Fibroblast of lung (primary cell): ENCODE data around the gene PITX3.

Source experiments
- EZH2 ChIP-seq: IDR thresholded peaks from 2 replicates; pipeline ENCODE4 v1.5.1; 2012; ENCODE audit warnings: low read length, control low read depth, mild to moderate bottlenecking; ENCODE audit errors: missing control alignments
- TF ChIP-seq, protein P1 (sequence below), 2 donors: IDR thresholded peaks in 1 of 2; conservative IDR thresholded peaks in 1 of 2; 1 replicate in 1 of 2; 2 replicates in 1 of 2; pipeline ENCODE4 v1.5.1; 2011 to 2012; ENCODE audit warnings: low read length in 2 of 2, control low read depth in 1 of 2, inconsistent platforms in 1 of 2, low read depth in 1 of 2, mild to moderate bottlenecking in 1 of 2

DNA sequence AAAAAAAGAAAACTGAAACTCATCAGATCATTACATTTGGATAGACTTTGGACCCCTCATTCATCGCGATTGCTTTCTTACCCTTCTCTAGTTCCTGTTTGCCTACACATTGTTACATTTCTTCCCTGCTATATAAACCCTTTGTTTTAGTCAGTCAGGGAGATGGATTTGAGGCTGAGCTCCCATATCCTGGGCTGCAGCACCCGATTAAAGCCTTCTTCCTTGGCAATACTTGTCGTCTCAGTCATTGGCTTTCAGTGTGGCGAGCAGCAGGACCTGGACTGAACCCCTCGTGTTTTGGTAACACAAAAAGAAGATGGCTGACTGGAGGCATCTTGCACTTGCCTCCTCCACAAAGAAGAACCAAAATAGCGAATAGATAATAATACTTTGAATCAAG is 49.4 kb downstream of the PITX3 start:
- TF ChIP-seq, protein P1, sequence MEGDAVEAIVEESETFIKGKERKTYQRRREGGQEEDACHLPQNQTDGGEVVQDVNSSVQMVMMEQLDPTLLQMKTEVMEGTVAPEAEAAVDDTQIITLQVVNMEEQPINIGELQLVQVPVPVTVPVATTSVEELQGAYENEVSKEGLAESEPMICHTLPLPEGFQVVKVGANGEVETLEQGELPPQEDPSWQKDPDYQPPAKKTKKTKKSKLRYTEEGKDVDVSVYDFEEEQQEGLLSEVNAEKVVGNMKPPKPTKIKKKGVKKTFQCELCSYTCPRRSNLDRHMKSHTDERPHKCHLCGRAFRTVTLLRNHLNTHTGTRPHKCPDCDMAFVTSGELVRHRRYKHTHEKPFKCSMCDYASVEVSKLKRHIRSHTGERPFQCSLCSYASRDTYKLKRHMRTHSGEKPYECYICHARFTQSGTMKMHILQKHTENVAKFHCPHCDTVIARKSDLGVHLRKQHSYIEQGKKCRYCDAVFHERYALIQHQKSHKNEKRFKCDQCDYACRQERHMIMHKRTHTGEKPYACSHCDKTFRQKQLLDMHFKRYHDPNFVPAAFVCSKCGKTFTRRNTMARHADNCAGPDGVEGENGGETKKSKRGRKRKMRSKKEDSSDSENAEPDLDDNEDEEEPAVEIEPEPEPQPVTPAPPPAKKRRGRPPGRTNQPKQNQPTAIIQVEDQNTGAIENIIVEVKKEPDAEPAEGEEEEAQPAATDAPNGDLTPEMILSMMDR (conservative IDR thresholded peaks at IDR 0.05 in 1 of 2, IDR thresholded peaks at IDR 0.05 in 1 of 2; ENCODE audit: low read depth in 1 of 2, low read length in 2 of 2) = no peak
- no peak for TF ChIP-seq EZH2
